H1 (cell line): ENCODE measurements around the gene CACUL1. TPM values are rescaled to one million over a fixed set of nuclear protein-coding genes. Genes with fewer than 3 reads are reported as not detected.

Experiments
- CTCF ChIA-PET: fragments of 300-600 bp; sonication (Branson Sonifier 250); formaldehyde crosslinking; loops from one replicate; lab custom pipeline; 2021; ENCODE audit not compliant: partially characterized antibody; lab: Charles Lee
- POLR2A ChIA-PET: fragments of 300-600 bp; sonication (Branson Sonifier 250); formaldehyde crosslinking; loops from one replicate; lab custom pipeline; 2021; ENCODE audit warnings: inconsistent platforms; ENCODE audit not compliant: partially characterized antibody; lab: Charles Lee
- DNase-seq, 2 experiments: peaks; one replicate each; pipeline versions ENCODE4 v3.0.0 to v3.0.0-alpha.2; 2010 to 2022; ENCODE audit warnings: low spot score in 2 of 2, low read depth in 1 of 2, mixed read lengths in 1 of 2
- FAIRE-seq: peaks from 2 replicates; lab custom pipeline; 2011; peaks lifted over from hg19 to GRCh38; lab: Jason Lieb, UNC
- H2AFZ ChIP-seq: 2 replicates; pipeline ENCODE4 v1.8.1; 2012; ENCODE audit warnings: low read length, inconsistent platforms
- H2AK5ac ChIP-seq: 2 replicates; pipeline ENCODE4 v1.6.1; 2013; ENCODE audit warnings: low read depth, low read length
- H2BK120ac ChIP-seq: replicated peaks from 2 replicates; pipeline ENCODE3; 2013; ENCODE audit warnings: low read depth, low read length, inconsistent platforms
- H2BK12ac ChIP-seq: 2 replicates; pipeline ENCODE4 v1.6.1; 2013; ENCODE audit warnings: low read depth, low read length
- H2BK15ac ChIP-seq: 2 replicates; pipeline ENCODE4 v1.6.1; 2013; ENCODE audit warnings: low read length
- H2BK20ac ChIP-seq: 2 replicates; pipeline ENCODE4 v1.6.1; 2013; ENCODE audit warnings: low read length
- H2BK5ac ChIP-seq: 2 replicates; pipeline ENCODE4 v1.6.1; 2013; ENCODE audit warnings: low read depth, low read length
- H3K14ac ChIP-seq: 2 replicates; pipeline ENCODE4 v1.6.1; 2013; ENCODE audit warnings: inconsistent platforms; ENCODE audit not compliant: insufficient read length
- H3K18ac ChIP-seq: 2 replicates; pipeline ENCODE4 v1.6.1; 2013; ENCODE audit warnings: low read length; ENCODE audit errors: extremely low read depth
- H3K23ac ChIP-seq: 2 replicates; pipeline ENCODE4 v1.6.1; 2013; ENCODE audit warnings: inconsistent platforms; ENCODE audit not compliant: insufficient read length
- H3K23me2 ChIP-seq: 2 replicates; pipeline ENCODE4 v1.6.1; 2013; ENCODE audit warnings: low read depth, low read length
- H3K27ac ChIP-seq: 2 replicates; pipeline ENCODE4 v1.6.1; 2011; ENCODE audit warnings: low read depth, low read length, inconsistent platforms
- H3K27me3 ChIP-seq, 4 experiments: replicated peaks in 1 of 4; 1 replicate in 1 of 4; 2 replicates in 3 of 4; pipeline versions ENCODE4 v1.6.1 to v1.8.1; 2011 to 2013; ENCODE audit warnings: low read length in 3 of 4, mild to moderate bottlenecking in 3 of 4, inconsistent platforms in 2 of 4, mixed read lengths in 2 of 4, moderate library complexity in 1 of 4; ENCODE audit not compliant: control insufficient read depth in 3 of 4, insufficient read depth in 3 of 4; ENCODE audit errors: extremely low read depth in 1 of 4
- H3K36me3 ChIP-seq, 4 experiments: 2 replicates each; pipeline versions ENCODE4 v1.6.1 to v1.8.1; 2011 to 2013; ENCODE audit warnings: mild to moderate bottlenecking in 4 of 4, low read length in 3 of 4, moderate library complexity in 2 of 4, control low read depth in 1 of 4, inconsistent platforms in 1 of 4; ENCODE audit not compliant: insufficient read depth in 4 of 4, control insufficient read depth in 2 of 4
- H3K4ac ChIP-seq: replicated peaks from 2 replicates; pipeline ENCODE3; 2013; ENCODE audit warnings: low read length, low read depth, mixed read lengths, inconsistent platforms; ENCODE audit not compliant: insufficient read length
- H3K4me1 ChIP-seq, 4 experiments: replicated peaks in 1 of 4; 1 replicate in 1 of 4; 2 replicates in 3 of 4; pipeline versions ENCODE4 v1.6.1 to v1.8.1; 2011 to 2013; ENCODE audit warnings: low read length in 3 of 4, inconsistent platforms in 2 of 4, mixed read lengths in 1 of 4; ENCODE audit not compliant: insufficient read depth in 4 of 4, control insufficient read depth in 3 of 4
- H3K4me2 ChIP-seq, 2 experiments: 2 replicates each; pipeline versions ENCODE4 v1.6.1 to v1.8.1; 2011 to 2013; ENCODE audit warnings: low read depth in 2 of 2, low read length in 2 of 2, control low read depth in 1 of 2, inconsistent platforms in 1 of 2, mild to moderate bottlenecking in 1 of 2; ENCODE audit not compliant: insufficient read depth in 1 of 2
- H3K4me3 ChIP-seq, 4 experiments: fragments of 200-600, 300-600 bp in 1 of 4; sonication (generic), shearing (Covaris generic), sonication (Bioruptor Twin) in 1 of 4; 2 replicates each; pipeline versions ENCODE4 v1.5.1 to v1.8.1; 2011 to 2016; ENCODE audit warnings: low read length in 4 of 4, low read depth in 3 of 4, control low read depth in 2 of 4, inconsistent platforms in 2 of 4, mild to moderate bottlenecking in 2 of 4, mixed read lengths in 1 of 4, moderate library complexity in 1 of 4; ENCODE audit not compliant: insufficient read depth in 2 of 4; ENCODE audit errors: extremely low read depth in 1 of 4
- H3K56ac ChIP-seq: replicated peaks from 2 replicates; pipeline ENCODE3; 2013; ENCODE audit warnings: low read depth, mild to moderate bottlenecking, mixed read lengths, low read length, inconsistent platforms; ENCODE audit not compliant: insufficient read length
- H3K79me1 ChIP-seq: 2 replicates; pipeline ENCODE4 v1.6.1; 2013; ENCODE audit warnings: low read depth, low read length, control low read depth
- H3K79me2 ChIP-seq, 2 experiments: 2 replicates each; pipeline versions ENCODE4 v1.6.1 to v1.8.1; 2012 to 2013; ENCODE audit warnings: low read length in 2 of 2, mild to moderate bottlenecking in 2 of 2, inconsistent platforms in 1 of 2; ENCODE audit not compliant: insufficient read depth in 2 of 2, control insufficient read depth in 1 of 2
- H3K9ac ChIP-seq, 4 experiments: replicated peaks in 1 of 4; 1 replicate in 1 of 4; 2 replicates in 3 of 4; pipeline versions ENCODE4 v1.6.1 to v1.8.1; 2011 to 2013; ENCODE audit warnings: low read depth in 3 of 4, low read length in 3 of 4, control low read depth in 2 of 4, mild to moderate bottlenecking in 2 of 4, moderate library complexity in 2 of 4, inconsistent platforms in 1 of 4; ENCODE audit errors: extremely low read depth in 1 of 4
- H3K9me3 ChIP-seq, 2 experiments: 2 replicates each; pipeline versions ENCODE4 v1.6.1 to v1.8.1; 2012 to 2013; ENCODE audit warnings: mild to moderate bottlenecking in 2 of 2, moderate library complexity in 2 of 2, control low read depth in 1 of 2, inconsistent platforms in 1 of 2, low read depth in 1 of 2, low read length in 1 of 2, mixed read lengths in 1 of 2; ENCODE audit not compliant: insufficient read depth in 2 of 2
- H4K20me1 ChIP-seq, 2 experiments: replicated peaks in 1 of 2; 2 replicates each; pipeline versions ENCODE3 to v1.8.1; 2011 to 2013; ENCODE audit warnings: inconsistent platforms in 2 of 2, low read length in 2 of 2, mild to moderate bottlenecking in 1 of 2; ENCODE audit not compliant: insufficient read depth in 2 of 2, control insufficient read depth in 1 of 2
- H4K5ac ChIP-seq: 2 replicates; pipeline ENCODE4 v1.6.1; 2013; ENCODE audit warnings: low read length, low read depth, mixed read lengths, inconsistent platforms; ENCODE audit not compliant: insufficient read length
- H4K8ac ChIP-seq: 2 replicates; pipeline ENCODE4 v1.8.0; 2013; ENCODE audit warnings: mild to moderate bottlenecking, moderate library complexity, low read length, inconsistent platforms; ENCODE audit not compliant: insufficient read depth; ENCODE audit errors: extremely low read depth
- H4K91ac ChIP-seq: replicated peaks from 2 replicates; pipeline ENCODE3; 2013; ENCODE audit warnings: low read length, mixed read lengths, inconsistent platforms; ENCODE audit not compliant: insufficient read length
- CTBP2 ChIP-seq: IDR thresholded peaks from 2 replicates; pipeline ENCODE4 v1.7.0; 2011; ENCODE audit warnings: borderline replicate concordance, mild to moderate bottlenecking, moderate library complexity, mixed read lengths, low read length; ENCODE audit not compliant: insufficient read depth, insufficient read length
- RNF2 ChIP-seq: fragments of 200-900, 300-1000 bp; sonication (generic); IDR thresholded peaks from 2 replicates; pipeline ENCODE4 v1.7.1; 2016; ENCODE audit warnings: borderline replicate concordance, low read depth, mild to moderate bottlenecking, antibody characterized with exemption, low read length; ENCODE audit not compliant: poor library complexity, severe bottlenecking; ENCODE audit errors: missing control alignments
- RXRA ChIP-seq: IDR thresholded peaks from 2 replicates; pipeline ENCODE4 v1.6.1; 2011; ENCODE audit warnings: low read depth, mild to moderate bottlenecking, low read length, moderate library complexity; ENCODE audit not compliant: insufficient read depth
- WGBS, 2 experiments: shearing (Covaris generic) in 1 of 2; methylation state at CpG; one replicate each; pipeline versions ENCODE4 v1.1.6 to v1.1.7; 2013 to 2015; ENCODE audit warnings: low lambda C conversion rate in 2 of 2, mixed read lengths in 2 of 2, inconsistent platforms in 1 of 2, low coverage in 1 of 2, missing lambda C conversion rate in 1 of 2; ENCODE audit not compliant: insufficient replicate concordance in 2 of 2, insufficient coverage in 1 of 2, insufficient read length in 1 of 2; ENCODE audit errors: extremely low coverage in 1 of 2, missing lambda C conversion rate in 1 of 2; 5-methylcytosine and 5-hydroxymethylcytosine counted together
- polyA plus RNA-seq, 7 experiments: library from polyadenylated mRNA; depleted of rRNA in 3 of 7; stranded (reverse) in 5 of 7; unstranded in 2 of 7; fragments of >200 nt in 5 of 7; fragments of 200-250 nt in 2 of 7; gene quantifications; 1 replicate in 5 of 7; 2 replicates in 1 of 7; 4 replicates in 1 of 7; pipeline versions ENCODE4 v1.2.1 to v1.2.3, GENCODE V29; 2011 to 2013; ENCODE audit warnings: missing spikeins in 2 of 7, mixed read lengths in 2 of 7
- total RNA-seq: library from RNA; stranded (reverse); fragmentation: NEBNext Ultra II Directional; extraction: Animal tissue kit (Norgen Biotek cat#: 25700); gene quantifications from 2 replicates; pipeline ENCODE4 v1.2.1, GENCODE V29; 2021

Gene CACUL1
- total and polyA plus RNA-seq, 2 of the 8 experiments (the other 6 are each of a cell fraction or from before 2014, with no cell fraction given), result 6.5 to 34.2 TPM

GRCh38 chr10:118767297-118768040, 12.7 kb upstream of the CACUL1 start:
- H2AK5ac ChIP-seq, result no peak overlapping the region
- FAIRE-seq, result no peak
- ChIA-PET CTCF (interaction anchor here (1.3 kb wide), 1 partner anchor 9 kb away, joined by 3 read pairs; no protein-coding TSS in a partner anchor), POLR2A (interaction anchor here (1.9 kb wide), 1 partner anchor 13 kb away, joined by 9 read pairs; the partner anchor contains the start of gene CACUL1)
- H3K23me2 ChIP-seq, result no peaks in the 10 kb centered on the region
- H3K4me2 ChIP-seq, result no peak overlapping the region
- H3K18ac ChIP-seq, result no peak overlapping the region
- no peak overlapping the region for H2AFZ ChIP-seq
- no peak overlapping the region for H3K23ac ChIP-seq
- H4K91ac ChIP-seq, result no peak overlapping the region
- no peaks in the 10 kb centered on the region for H3K9me3 ChIP-seq
- H2BK15ac ChIP-seq, result no peak overlapping the region
- no peak overlapping the region for H2BK12ac ChIP-seq
- no peak overlapping the region for H4K8ac ChIP-seq
- H3K9ac ChIP-seq, result no peak overlapping the region
- no peak overlapping the region for H3K56ac ChIP-seq
- H4K5ac ChIP-seq, result no peak overlapping the region
- no peaks in the 10 kb centered on the region; a peak in 2 of 7 replicates for H3K27me3 ChIP-seq
- no peaks in the 10 kb centered on the region for H3K79me2 ChIP-seq
- no peaks in the 10 kb centered on the region for H4K20me1 ChIP-seq
- no peak overlapping the region for H3K27ac ChIP-seq
- 92% methylated on average over 6 of the region's 6 CpGs; no CpG with 5 or more reads in 1 of the 2 experiments for WGBS, 2 experiments
- no peaks in the 10 kb centered on the region for H3K36me3 ChIP-seq
- no peak for DNase-seq
- TF ChIP-seq RNF2 (no peak), RXRA (no peak), CTBP2 (no peak)
- no peak overlapping the region for H3K4me3 ChIP-seq
- H2BK5ac ChIP-seq, result no peak overlapping the region
- H2BK20ac ChIP-seq, result no peak overlapping the region
- H3K79me1 ChIP-seq, result no peaks in the 10 kb centered on the region
- no peak overlapping the region for H3K14ac ChIP-seq
- H3K4ac ChIP-seq, result no peak overlapping the region
- H3K4me1 ChIP-seq, result no peaks in the 10 kb centered on the region
- no peak overlapping the region for H2BK120ac ChIP-seq
